HG02642 (cell line): ENCODE data around the gene NCEH1.
"Not testable (repeated sequence)": the region's sequence is repeated elsewhere in the genome, so short reads cannot be mapped to it uniquely, and the experiment has no call there.

ENCODE experiments used
- ATAC-seq: cut with Tn5 transposase; IDR thresholded peaks from one replicate; pipeline ENCODE4 v1.9.1; 2021; ENCODE audit warnings: mild to moderate bottlenecking; ENCODE audit not compliant: unreplicated experiment, poor library complexity

NCEH1 gene

GRCh38 chr3:172617013-172617706, 93.7 kb downstream of the NCEH1 start:
- no peak for ATAC-seq

- peak; percentile 60 for ATAC-seq
Measured at GRCh38 chr3:172616031-172616461, 94.8 kb downstream of the NCEH1 start.

DNA sequence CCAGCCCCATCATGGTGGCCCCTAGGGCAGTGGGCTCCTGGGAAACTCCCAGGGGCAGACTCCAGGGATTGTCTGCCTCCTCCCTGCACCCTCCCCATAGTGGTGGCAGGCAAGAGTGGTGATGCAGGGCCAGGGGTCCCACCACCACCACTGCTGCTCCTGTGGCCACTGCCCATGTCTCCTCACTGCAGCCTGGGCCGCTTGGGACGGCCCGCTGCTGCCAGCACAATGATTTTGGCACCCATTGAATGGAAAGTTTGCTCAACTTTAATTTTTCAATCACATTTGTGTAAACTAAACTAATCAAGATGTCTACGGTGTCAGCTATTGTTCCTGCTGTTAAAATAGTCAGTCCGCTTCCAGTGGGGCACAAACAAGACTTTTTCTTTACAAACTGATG, 95.6 kb downstream of the NCEH1 start:
- no peak for ATAC-seq

DNA sequence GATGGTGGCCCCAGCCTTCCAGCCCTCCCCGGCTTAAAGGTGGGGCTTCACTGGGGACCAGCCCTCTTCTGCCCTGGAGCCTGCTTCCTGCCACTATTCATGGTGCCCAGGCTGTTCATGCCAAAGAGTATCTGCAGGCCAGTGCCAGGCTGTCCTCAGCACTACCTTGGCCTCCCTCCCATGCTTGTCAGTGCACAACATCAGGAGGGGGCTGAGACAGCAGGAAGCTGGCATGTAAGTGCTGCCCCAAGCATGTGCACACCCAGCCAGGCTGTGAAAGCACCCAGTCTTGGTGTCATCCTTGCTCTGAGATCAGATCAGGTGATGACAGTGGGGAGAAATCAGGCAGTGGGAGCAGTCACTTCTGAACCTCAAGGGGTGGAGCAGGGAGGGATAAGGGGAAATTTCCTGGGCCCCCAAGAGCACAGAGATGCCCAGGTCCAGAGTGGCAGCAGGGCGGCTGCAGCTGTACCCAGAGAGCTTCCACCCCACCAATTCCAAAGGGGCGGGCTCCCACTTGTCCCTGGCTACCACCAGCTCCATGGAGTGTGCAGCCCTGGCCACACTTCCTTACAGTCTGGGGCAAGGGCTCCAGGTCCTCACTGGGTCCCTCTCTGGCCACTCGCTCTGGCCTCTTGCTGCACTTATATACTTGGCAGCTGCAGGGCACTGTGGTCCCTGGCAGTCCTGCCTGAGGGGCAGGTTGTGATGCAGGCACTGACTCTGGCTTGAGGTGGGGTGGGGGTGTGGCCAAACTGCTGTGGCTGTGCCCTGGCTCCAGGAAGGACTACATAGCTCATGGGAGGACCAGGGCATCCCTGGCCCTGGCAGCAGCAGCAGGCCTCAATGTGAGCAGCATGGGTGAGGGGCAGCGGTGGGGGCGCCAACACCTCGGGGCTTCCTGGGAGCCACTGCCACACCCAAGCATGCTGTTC, 96.3 kb downstream of the NCEH1 start:
- ATAC-seq: no peak

GRCh38 chr3:172613845-172614244, 97.0 kb downstream of the NCEH1 start:
- no peak for ATAC-seq

DNA sequence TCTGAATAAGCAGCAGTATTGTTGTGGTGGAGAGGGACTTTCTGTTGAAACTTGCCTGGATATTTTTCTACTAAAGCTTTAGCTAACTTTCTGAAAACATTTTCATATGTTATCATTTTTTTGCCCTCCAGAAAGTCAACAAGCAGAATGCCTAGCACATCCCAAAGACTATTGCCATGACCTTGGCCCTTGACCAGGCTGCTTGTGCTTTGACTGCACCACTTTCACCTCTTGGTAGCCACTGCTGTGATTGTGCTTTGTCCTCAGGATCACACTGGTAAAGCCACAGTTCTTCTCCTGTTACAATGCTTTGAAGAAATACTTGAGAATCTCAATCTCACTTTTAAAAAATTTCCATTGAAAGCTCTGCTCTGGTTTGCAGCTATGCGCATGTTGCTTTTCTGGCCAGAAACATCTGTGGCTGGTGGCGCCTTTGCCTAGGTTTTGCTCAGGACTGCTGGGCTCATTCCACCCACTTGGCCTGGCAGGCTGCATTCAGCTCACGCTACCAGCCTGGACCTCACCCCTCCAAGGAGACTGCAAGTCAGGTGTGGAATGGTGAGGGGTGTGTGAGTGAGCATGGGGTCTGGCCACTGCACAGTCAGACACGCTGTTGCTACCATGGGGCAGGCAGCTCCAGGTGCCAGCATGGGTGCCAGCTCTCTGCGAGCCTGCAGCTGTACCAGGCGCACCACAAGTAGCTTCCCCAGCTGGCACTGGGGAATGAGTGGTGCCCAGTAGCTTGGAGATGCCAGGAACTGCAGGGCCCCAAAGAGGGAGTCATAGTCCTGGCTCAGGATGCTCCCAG, 97.8 kb downstream of the NCEH1 start:
- ATAC-seq: no peak

DNA sequence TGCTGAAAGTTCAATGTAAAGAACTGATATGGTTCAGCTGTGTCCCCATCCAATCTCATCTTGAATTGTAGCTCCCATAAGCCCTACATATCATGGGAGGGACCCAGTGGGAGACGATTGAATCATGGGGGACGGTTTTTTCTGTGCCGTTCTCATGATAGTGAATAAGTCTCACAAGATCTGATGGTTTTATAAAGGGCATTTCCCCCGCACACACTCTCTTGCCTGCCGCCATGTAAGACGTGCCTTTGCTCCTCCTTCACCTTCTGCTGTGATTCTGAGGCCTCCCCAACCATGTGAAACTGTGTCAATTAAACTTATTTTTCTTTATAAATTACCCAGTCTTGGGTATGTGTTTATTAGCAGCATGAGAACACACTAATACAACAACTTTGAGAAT, 101.1 kb downstream of the NCEH1 start:
- no peak for ATAC-seq

DNA sequence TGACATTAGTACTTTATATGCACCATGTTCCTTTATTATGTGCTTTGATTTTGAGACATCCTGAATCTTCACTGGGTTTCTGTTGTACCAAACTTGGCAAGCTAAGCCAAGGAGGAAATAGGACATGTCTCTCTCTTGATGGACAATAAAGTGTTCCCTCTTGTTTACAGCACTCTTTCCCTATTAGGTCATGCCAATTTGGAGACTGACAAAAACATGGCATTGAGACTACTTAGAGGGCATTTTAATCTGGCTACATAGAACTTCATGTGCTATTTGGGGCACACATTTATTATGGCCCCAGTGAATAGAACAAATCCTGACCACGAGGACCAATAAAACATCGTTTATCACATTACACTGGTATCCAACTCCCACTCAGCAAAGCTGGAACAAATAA, 102.3 kb downstream of the NCEH1 start:
- ATAC-seq: no peak

DNA sequence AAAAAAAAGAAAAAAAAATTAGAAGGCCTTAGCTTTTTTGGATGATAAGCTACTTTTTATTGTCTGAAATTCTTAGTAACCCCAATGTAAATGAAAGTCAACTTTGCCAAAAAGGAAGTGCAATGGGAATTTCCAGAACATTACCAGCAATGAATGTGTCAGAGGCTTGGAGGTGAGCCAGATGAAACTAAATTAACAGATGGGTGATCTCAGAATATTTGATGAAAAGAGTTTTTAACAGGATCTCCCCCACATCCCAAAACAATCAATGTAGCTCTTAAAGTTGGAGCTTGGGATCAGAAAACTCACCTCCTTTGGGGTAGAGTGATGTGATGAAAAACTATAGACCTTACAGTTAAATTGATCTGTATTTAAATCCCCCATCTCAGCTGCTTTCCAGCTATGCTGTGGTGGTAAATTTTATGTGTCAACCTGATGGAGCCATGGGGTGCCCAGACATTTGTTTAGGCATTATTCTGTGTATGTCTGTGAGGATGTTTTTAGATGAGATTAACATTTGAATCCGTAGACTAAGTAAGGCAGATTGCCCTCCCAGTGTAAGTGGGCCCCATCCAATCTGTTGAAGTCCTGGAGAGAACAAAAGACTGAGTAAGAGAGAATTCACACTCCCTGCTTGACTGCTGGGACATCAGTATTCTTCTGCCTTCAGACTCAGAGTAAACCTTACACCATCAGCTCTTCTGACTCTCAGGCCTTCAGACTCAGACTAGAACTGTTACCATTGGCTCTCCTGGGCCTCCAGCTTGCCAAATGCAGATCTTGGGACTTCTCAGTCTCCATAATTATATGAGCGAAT, 103.4 kb downstream of the NCEH1 start:
- peak; percentile 53 for ATAC-seq

- ATAC-seq: no peak
Measured at GRCh38 chr3:172606021-172606420, 104.8 kb downstream of the NCEH1 start.

- ATAC-seq: no peak
Measured at GRCh38 chr3:172604895-172605646, 105.8 kb downstream of the NCEH1 start.

- no peak for ATAC-seq
Measured at GRCh38 chr3:172601066-172601832, 109.6 kb downstream of the NCEH1 start.

GRCh38 chr3:172600644-172601065, 110.2 kb downstream of the NCEH1 start:
- ATAC-seq: no peak

DNA sequence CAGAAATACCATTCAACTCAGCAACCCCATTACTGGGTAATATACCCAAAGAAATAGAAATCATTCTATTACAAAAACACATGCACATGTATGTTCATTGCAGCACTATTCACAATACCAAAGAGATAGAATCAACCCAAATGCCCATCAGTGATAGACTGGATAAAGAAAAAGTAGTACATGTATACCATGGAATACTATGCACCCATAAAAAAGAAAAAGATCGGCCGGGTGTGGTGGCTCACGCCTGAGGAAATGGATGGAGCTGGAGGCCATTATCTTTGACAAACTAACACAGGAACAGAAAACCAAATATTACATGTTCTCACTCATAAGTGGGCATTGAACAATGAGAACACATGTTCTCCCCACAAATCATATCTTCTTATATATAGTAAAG, 112.0 kb downstream of the NCEH1 start:
- ATAC-seq: no peak

GRCh38 chr3:172596394-172596706, 114.5 kb downstream of the NCEH1 start:
- ATAC-seq: no peak

DNA sequence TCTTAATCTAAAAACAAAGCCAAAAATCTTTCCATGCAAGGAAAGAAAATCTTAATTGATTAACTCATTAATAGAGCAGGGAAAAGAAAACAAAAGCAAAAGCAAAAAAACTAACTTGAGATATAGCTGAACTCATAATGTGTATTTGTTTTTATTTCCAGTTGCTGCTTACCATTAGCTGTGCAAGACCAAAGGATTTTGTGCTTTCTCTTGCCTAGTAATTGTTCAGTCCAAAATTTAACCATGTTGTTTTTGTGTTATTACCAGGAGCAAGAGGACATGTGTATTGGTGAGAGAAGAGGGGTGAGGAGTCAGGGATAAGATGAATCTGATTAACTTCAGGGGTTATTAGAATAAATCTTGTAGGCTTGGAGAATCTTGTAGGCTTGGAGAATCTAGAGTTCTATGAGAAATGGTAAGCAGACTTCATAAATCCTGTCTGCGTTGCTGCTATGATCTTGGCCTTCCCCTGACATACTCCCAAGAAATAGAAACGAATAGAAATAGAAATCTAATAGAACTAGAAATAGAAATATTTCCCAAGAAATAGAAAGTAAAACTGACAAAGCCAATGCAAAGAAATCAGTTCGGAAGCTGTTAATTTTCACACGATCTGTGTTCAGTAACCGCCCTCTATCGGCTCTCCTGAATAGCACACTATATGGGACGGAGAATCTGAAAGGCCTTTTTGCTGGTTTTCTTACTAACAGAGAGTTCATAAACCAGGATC, 115.0 kb downstream of the NCEH1 start:
- ATAC-seq: peak; percentile 28

- ATAC-seq: not testable (repeated sequence)
Measured at GRCh38 chr3:172594900-172595663, 115.8 kb downstream of the NCEH1 start.
